Measurements from ENCODE around the gene NRXN3.

NRXN3 gene

GRCh38 chr14:78598046-78598920 is 428.1 kb downstream of the NRXN3 start:
- DNase-seq, result no peak

GRCh38 chr14:78605025-78605762 is 435.0 kb downstream of the NRXN3 start:
- no peak for DNase-seq

DNA sequence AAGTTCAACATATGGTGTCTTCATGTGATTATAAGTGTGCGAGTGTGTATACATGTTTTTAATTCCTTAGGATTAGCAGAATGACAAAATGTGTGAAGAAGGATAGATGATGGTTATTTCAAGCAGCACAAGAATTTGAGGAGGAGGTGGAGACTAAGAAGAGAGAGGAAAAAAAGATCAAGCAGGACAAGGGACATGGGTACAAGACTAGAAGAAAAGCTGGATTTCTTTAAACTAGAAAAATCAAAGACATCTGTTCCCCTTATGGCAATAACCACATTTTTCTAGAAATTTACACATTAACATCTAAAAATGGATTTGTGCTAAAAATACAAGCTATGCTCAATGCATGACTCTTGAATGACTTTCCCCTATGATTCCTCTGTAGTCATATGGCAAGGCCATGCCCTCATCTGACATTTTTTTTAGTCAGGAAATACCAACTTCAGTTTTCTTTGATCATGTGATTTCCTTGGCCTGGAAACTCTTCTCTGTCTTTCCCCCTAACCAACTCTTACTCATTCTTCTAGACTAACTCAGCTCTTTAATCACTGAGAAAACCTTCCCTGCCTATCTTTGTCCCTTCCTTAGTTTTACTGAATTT is 435.8 kb downstream of the NRXN3 start:
- DNase-seq, result no peak

- DNase-seq, result no peak
Observed at GRCh38 chr14:78608998-78609787, 439.0 kb downstream of the NRXN3 start.

DNA sequence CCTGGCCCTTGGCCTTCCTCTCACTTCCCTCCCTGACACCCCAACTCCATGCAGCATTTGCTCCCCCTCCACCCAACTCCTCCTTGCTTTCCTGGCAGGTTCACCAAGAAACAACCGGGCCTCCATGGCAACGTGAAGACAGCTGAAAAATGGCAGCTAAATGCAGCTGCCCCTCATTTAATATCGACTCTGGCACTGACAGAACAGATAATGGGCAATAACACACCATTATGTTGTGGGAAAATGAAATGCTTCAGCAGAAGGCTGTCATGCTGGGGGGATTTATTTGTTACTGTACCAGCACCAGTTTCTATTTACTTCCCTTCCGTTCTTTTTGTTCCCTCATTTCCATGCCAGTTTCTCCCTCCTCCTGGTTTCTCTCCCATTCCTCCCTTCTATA is 440.8 kb downstream of the NRXN3 start:
- no peak for DNase-seq

GRCh38 chr14:78611796-78612571 is 441.8 kb downstream of the NRXN3 start:
- DNase-seq, result no peak

DNA sequence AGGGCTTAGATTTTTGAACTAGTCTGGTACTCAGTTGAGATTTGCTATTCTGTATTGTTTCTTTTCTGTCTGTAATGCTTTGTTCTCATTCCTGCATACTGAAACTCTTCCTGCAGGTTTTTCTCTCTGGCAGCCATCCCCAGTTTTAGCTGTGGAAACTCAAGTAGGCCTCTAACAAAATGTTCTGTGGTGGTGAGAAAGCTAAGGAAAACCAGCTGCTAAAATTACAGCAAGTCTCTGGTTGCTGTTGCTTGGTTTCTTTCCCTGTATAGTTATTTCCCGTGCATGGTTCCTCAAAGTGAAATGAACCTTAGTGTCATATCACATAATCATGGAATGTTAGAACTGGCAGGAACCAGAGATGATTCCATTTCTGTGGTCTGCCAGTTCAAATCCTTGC is 442.5 kb downstream of the NRXN3 start:
- no peak for DNase-seq

GRCh38 chr14:78614593-78614992 is 444.4 kb downstream of the NRXN3 start:
- no peak for DNase-seq

GRCh38 chr14:78617735-78618134 is 447.6 kb downstream of the NRXN3 start:
- DNase-seq, result no peak

GRCh38 chr14:78618368-78618767 is 448.2 kb downstream of the NRXN3 start:
- no peak for DNase-seq

DNA sequence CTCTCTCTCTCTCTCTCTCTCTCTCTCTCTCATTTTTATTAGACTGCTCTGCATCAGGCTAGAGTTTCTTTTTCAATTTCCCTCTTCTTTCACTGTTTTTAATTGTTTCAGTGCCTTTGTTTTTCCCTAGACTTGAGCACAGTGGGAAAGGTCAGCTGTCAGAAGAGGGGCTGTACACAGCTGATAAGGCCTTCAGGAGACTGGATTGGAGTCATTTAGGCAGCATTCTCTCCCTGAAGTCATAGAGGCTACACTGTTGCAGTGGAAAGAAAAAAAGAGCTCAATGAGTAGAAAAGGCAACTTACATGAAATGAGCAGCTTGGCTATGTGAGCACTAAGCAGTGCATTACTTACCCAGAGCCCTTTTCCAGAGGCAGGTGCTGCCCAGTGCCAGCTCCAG is 456.9 kb downstream of the NRXN3 start:
- no peak for DNase-seq

- DNase-seq, result no peak
Observed at GRCh38 chr14:78631551-78631950, 461.4 kb downstream of the NRXN3 start.

- DNase-seq, result no peak
Observed at GRCh38 chr14:78633752-78634151, 463.6 kb downstream of the NRXN3 start.

DNA sequence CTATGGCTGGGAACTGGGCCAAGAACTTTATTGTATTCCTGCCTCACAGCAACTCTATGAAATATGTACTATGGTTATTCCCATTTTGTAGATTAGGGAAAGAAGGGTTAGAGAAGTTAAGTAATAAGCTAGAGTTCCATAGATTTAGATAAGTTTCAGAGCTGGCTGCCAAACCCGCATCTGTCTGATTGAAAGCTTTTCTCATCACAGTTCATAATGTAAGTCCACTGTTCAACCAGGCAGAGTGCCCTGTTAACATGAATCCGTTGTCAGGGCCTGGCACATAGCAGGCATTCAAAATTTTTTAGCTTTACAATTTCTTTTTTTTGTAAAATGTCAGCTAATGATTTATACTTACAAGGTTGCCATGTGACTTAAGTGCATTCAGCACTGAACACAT is 467.3 kb downstream of the NRXN3 start:
- no peak for DNase-seq

DNA sequence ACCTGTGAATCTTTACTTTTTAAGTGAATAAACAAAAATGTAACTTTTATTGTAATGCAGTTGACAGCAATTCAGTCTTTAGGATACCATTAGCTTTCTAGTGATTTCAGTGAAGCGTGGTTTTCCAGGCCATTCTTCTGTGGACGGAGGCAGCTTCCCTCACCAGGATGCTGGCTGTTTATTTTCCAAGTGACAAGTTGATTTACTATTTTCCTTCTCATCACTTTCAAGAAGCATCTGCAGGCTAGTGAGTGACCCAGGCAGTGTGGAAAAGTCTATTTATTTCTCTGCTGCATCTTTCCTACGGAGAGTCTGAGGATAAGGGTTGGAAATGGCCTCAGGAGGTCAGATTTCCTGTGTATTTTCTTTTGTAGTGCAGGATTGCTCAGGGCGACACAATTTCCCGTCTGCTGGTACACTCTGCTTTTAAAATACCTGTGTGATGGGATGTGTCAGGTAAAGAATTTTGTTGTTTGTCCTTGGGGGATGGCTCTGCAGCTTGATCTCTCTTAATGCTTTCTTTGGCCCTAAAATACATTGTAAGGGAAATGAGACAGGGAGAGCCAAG is 467.8 kb downstream of the NRXN3 start:
- no peak for DNase-seq

GRCh38 chr14:78638926-78639325 is 468.8 kb downstream of the NRXN3 start:
- DNase-seq, result no peak

DNA sequence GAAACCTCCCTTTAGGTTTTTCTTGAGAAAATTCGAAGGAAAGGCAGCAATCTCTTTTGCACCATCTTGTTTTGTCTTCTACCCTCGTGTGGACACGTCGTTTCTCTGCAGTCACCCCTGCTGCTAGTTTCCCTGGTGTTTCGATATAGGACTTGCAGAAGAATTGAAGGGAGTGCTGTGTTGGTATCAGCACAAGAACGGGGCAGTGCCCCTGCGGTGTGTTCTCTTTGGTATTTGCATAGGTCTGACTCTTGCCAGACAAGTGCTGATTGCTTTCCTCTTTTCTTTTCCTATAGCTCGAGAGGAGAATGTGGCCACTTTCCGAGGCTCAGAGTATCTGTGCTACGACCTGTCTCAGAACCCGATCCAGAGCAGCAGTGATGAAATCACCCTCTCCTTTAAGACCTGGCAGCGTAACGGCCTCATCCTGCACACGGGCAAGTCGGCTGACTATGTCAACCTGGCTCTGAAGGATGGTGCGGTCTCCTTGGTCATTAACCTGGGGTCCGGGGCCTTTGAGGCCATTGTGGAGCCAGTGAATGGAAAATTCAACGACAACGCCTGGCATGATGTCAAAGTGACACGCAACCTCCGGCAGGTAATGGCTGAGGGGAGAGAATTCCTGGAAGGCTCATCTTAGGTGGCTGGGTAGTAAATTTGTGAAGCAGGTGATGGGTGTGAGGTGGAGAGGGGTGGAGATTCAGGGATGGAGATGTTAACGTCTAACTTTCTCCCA is 474.8 kb downstream of the NRXN3 start:
- no peak for DNase-seq

- no peak for DNase-seq
Observed at GRCh38 chr14:78652727-78653126, 482.6 kb downstream of the NRXN3 start.

- DNase-seq, result no peak
Observed at GRCh38 chr14:78653173-78653572, 483.0 kb downstream of the NRXN3 start.

- DNase-seq, result no peak
Observed at GRCh38 chr14:78657451-78657850, 487.3 kb downstream of the NRXN3 start.

DNA sequence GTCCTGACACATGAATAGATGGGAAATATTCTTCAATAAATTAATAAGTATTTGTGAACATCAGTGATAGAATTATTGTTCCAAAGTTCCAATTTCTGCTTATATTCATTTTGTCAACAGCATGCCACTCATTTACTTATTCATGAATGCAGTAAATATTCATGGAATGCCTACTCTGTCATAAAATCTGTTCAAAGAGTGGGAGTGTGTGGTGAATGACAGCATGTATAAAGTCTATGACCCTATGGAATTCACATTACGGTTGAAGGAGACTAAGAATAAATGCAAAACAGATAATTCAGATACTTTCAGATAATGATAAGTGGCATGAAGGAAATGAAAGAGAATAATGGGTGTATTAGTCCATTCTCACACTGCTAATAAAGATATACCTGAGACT is 494.7 kb downstream of the NRXN3 start:
- DNase-seq, result no peak
